ENCODE results near the gene CACNG5.
"Not testable (repeated sequence)": the region's sequence is repeated elsewhere in the genome, so short reads cannot be mapped to it uniquely, and the experiment has no call there.

Gene CACNG5

GRCh38 chr17:66849851-66850580, 15.1 kb downstream of the CACNG5 start:
- DNase-seq: no peak

GRCh38 chr17:66850692-66851091, 15.8 kb downstream of the CACNG5 start:
- DNase-seq: no peak

GRCh38 chr17:66855204-66855603, 20.3 kb downstream of the CACNG5 start:
- DNase-seq: no peak

GRCh38 chr17:66858226-66859083, 23.5 kb downstream of the CACNG5 start:
- no peak for DNase-seq

GRCh38 chr17:66859353-66859752, 24.4 kb downstream of the CACNG5 start:
- DNase-seq: no peak

- no peak for DNase-seq
Observed at GRCh38 chr17:66860204-66860603, 25.3 kb downstream of the CACNG5 start.

GRCh38 chr17:66863820-66864219, 28.9 kb downstream of the CACNG5 start:
- no peak for DNase-seq

- no peak for DNase-seq
Observed at GRCh38 chr17:66865151-66865550, 30.2 kb downstream of the CACNG5 start.

- no peak for DNase-seq
Observed at GRCh38 chr17:66873962-66874361, 39.0 kb downstream of the CACNG5 start.

GRCh38 chr17:66884931-66885330, 50.0 kb downstream of the CACNG5 start:
- no peak for DNase-seq

- no peak for DNase-seq
Observed at GRCh38 chr17:66885417-66885816, 50.5 kb downstream of the CACNG5 start.

- DNase-seq: peak; percentile 85
Observed at GRCh38 chr17:66889480-66890230, 54.7 kb downstream of the CACNG5 start.

- no peak for DNase-seq
Observed at GRCh38 chr17:66892246-66892645, 57.3 kb downstream of the CACNG5 start.

GRCh38 chr17:66893382-66893781, 58.5 kb downstream of the CACNG5 start:
- DNase-seq: no peak

GRCh38 chr17:66893863-66894262, 58.9 kb downstream of the CACNG5 start:
- DNase-seq: no peak

GRCh38 chr17:66897141-66897540, 62.2 kb downstream of the CACNG5 start:
- DNase-seq: no peak

GRCh38 chr17:66898536-66898935, 63.6 kb downstream of the CACNG5 start:
- no peak for DNase-seq

- peak; percentile 8 for DNase-seq
Observed at GRCh38 chr17:66900126-66901010, 65.5 kb downstream of the CACNG5 start.

- not testable (repeated sequence) for DNase-seq
Observed at GRCh38 chr17:66903296-66903695, 68.4 kb downstream of the CACNG5 start.

- DNase-seq: no peak
Observed at GRCh38 chr17:66903781-66904180, 68.9 kb downstream of the CACNG5 start.

GRCh38 chr17:66904760-66905624, 70.1 kb downstream of the CACNG5 start:
- peak; percentile 91 for DNase-seq

All from NCI-H345 (cell line).